HG02938 (cell line): ENCODE measurements around the gene PLCD1.
"Not testable (repeated sequence)": the region's sequence is repeated elsewhere in the genome, so short reads cannot be mapped to it uniquely, and the experiment has no call there.

ENCODE experiments used
- ATAC-seq: cut with Tn5 transposase; IDR thresholded peaks from one replicate; pipeline ENCODE4 v1.9.1; 2021; ENCODE audit warnings: mild to moderate bottlenecking, moderate library complexity; ENCODE audit not compliant: unreplicated experiment

PLCD1 gene

DNA sequence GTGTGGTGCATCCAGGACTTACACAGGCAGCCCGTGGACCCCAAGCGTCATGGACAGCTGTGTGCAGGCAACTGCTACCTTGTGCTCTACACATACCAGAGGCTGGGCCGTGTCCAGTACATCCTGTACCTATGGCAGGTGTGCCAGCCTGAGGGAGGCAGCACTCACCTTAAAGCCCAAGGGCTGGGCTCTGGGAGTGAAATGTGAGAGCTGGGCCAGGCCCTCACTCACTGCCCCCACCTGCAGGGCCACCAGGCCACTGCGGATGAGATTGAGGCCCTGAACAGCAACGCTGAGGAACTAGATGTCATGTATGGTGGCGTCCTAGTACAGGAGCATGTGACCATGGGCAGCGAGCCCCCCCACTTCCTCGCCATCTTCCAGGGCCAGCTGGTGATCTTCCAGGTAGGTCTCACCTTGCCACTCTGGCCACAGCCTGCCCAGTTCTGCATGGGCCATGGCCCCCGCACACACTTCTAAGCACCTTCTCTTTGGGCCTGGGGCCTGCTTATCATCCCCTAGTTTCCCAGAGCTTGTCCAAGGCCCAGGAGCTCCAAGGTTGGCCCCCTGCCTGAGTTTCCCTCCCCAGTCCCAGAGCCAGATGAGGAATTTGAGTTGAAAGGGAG lies 27.9 kb downstream of the PLCD1 start:
- no peak for ATAC-seq

DNA sequence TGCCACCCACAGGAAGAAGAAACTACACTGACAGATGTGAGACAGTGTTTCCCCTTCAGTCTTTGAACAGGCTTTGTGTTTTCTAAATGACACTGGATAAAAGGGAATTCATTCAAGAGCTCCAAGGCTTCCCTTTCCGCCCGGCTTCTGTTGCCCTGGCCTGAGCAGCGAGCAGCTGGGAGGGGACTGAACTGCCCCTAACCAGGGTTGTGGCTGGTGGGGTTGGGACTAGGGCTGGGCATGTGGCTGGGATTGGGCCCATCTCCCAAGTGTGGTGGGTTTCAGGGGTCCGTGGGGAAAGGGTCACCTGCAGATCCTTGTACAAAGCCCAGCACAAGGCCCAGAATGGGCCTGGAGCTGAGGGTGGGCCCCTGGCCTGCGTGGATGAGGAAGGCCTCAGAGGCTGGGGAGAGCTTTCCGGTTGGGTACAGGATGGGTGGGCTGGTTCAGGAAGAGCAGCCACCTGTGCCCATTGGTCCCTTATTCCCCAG lies 28.4 kb downstream of the PLCD1 start:
- no peak for ATAC-seq

DNA sequence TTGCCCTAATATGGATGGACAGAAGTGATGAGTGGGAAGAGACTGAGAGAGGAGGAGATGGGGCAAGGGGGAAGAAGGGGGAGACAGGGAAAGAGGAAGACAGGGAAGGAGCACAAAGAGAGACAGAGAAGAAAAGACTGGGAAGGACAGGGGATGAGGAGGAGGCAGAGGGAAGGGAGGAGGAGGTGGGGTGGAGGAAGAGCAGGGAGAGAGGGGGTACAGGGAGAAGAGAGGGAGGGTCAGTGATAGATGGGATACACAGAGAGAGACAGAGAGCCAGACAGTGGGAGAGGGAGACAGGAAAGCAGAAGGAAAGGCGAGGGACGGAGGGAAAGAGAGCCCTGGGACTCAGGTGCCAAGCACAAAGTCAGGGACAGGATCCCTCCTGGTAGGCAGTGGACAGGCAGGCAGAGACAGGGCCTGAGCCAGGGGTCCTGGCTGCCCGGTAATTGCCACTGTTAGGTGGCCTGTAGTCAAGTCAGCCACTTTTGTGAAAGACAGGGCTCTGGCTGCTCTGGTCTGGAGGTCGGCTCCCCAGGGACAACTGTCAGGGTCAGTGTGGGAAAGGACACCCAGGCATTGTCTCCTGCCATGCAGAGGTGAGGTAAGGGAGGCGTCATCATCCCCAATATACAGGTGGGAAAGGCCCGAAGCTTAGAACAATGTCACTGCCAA lies 29.1 kb downstream of the PLCD1 start:
- no peak for ATAC-seq

DNA sequence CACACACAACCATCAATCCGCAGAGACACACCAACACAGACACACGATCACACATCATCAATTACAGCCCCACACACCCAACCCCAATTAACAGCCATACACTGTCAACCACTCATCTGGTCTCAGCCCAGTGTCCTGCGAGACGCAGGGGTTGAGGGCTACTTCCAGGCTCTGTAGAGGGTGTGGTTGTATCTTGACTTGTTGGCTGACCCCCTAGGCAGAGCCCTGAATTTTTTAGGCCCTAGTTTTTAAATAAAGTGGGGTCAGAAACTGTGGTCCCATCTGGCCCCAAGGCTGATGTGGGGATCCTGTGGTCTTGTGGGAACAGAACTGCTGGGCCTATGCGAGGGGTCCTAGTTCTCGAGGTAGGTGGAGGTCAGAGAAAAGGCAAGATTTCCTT lies 29.6 kb downstream of the PLCD1 start:
- no peak for ATAC-seq

DNA sequence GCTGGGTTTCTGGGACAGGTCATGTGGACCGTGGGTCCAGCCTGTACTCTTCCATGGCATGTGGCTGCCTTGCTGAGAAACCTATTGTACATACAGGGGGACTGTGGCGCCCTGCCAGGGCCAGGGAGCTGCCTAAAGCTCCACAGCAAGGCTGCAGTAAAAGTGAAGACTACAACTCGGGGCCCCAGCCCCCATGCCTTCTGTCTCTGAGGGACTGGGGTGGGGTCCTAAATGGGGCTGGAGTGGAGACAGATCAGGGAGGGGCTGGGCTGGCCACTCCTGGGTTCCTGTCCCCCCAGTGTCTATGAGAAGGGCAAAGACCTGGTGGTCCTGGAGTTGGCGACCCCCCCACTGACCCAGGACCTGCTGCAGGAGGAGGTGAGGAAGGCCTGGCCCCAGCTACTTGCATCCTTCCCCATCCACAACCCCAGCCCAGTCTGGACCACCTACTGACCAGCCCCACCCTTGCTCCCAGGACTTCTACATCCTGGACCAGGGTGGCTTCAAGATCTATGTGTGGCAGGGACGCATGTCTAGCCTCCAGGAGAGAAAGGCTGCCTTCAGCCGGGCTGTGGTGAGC lies 31.6 kb downstream of the PLCD1 start:
- no peak for ATAC-seq

DNA sequence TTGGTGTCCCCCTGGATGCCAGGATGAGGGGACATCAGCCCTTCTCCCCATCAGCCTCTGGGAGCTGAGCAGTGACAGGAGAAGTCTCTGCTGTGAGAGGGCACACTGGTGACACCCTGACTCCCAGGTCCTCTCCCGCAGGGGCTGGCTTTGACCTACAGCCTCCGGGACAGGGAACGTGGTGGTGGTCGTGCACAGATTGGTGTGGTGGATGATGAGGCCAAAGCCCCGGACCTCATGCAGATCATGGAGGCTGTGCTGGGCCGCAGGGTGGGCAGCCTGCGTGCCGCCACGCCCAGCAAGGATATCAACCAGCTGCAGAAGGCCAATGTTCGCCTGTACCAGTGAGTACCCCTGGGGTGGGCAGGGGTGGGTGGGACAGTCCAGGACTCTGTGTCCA lies 32.1 kb downstream of the PLCD1 start:
- no peak for ATAC-seq

DNA sequence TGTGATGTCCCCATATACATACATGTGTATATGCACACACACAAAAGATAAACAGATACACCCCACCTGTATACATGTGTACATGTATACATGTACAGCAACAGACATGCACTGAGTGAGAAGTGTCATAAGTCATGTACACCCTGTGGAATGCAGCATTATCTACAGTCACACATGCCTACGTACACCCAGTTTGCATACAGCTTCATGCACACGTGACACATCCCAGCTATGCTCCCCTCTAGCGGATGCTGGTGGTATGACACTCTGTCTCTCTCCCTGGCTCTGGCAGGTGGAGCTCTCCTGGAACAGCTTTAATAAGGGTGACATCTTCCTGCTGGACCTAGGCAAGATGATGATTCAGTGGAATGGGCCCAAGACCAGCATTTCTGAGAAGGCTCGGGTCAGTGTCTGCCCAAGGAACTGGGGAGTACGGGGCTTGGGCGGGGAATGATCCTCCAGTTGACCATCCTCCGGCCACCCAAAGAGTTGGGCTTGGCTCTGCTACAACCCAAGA lies 32.6 kb downstream of the PLCD1 start:
- ATAC-seq: peak; percentile 65

DNA sequence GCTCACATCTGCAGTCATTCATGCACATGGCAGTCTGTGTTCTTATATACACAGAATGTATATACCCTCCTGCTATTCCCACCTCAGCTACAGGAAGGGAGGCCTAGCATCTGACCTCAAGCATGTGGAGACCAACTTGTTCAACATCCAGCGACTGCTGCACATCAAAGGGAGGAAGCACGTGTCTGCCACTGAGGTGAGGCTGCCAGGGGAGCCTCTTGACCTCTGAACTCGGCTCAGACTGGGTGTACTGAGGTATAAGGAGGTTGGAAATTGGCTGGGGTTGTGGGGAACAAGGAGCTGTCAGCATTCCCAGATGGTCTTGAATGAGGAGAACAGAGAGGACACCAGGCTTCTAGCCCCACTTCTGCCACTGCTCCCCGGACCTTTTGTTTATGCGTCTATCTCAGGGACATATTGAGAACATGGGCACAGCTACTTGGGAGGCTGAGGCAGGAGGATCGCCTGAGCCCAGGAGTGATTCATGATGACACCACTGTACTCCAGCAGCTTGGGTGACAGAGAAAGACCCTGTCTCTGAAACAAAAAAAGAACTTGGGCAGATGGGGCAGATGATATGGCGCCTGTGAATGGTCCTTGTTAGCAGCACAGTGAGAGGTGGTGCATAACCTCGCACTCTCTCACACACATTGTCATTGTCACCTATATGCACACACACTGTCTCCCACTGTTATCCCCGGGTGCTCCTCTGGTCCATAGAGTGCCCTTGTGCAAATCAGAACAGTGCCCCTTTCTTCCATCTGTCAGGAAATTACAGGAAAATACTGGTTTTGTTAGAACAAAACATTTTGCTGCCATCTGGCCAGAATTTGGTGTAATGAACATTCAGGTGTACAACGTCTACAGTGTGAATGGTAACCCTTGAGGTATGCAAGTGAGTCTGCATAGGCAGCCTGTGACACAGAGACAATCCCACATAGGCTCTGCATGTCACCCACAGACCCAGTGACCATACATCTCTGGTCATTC lies 33.5 kb downstream of the PLCD1 start:
- no peak for ATAC-seq

DNA sequence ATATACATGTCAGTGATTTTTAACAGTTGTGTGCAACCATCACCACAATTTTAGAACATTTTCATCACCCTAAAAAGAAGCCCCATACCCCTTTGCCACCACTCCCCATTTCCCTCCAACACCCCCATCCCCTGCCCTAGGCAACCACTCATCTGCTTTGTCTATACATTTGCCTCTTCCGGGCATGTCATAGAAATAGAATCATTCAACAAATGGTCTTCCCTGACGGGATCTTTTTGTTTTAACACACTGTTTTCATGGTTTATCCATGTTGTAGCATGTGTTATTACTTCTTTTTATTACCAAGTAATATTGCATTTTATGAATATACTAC lies 34.8 kb downstream of the PLCD1 start:
- no peak for ATAC-seq

DNA sequence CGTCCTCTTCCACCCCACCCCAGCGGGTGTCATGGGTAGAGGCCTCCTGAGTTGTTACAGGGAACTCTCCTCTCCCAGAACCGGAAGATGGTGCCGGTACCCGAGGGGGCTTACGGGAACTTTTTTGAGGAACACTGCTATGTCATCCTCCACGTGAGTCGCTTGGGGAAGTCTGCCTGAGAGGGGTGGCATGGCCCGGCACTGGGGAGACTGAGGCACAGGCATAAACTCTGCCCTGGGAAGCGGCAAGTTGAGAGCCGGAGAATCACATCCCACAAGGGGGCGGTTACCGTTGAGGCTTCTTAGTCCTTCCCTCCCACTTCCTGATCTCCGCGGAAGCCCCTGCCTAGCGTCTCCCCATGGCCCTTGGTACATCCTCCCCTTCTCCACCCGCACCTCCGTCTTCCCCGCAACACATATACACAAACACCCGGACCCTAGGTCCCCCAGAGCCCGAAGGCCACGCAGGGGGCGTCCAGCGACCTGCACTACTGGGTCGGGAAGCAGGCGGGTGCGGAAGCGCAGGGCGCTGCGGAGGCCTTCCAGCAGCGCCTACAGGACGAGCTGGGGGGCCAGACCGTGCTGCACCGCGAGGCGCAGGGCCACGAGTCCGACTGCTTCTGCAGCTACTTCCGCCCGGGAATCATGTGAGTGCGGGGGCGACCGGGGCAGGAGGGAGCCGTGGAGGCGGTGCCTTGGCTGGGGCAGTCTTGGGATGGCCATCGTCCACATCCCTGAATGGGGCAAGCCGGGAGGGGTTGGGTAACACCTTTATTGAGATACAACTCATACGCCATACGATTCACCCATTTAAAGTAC lies 35.4 kb downstream of the PLCD1 start:
- peak; percentile 45 for ATAC-seq

DNA sequence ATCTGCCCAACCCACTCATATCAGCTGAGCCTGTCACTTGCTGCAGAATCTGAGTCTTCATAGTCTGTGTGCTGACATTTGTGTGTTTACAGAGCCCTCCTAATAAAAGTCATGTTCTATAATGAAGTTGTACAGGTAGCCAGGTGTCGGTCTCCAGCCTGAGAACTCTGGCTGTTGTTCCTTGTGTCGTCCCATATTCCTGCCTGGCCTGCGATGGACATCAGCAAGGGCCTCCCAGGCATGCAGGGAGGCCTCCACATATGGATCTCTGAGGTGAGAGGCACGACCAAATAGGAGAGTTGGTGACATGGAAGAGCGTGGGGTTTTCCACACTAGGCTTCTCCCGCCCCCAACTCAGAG lies 36.0 kb downstream of the PLCD1 start:
- no peak for ATAC-seq

DNA sequence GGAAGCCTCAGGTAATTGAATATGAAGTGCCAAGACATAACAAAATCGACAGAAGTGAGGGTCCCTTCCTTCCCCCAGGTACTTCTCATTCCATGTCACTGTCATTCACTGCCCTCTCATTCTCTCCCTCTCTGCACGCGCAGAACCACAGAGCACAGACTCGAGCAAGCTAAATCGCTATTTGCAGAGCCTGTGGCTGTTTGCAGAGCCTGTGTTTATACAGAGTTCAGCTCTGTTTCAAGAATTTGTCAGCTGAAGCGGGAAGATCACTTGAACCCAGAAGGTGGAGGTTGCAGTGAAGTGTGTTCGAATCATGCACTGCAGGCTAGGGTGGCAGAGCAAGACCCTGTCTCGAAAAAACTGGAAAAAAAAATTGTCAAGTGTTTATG lies 36.4 kb downstream of the PLCD1 start:
- ATAC-seq: no peak

DNA sequence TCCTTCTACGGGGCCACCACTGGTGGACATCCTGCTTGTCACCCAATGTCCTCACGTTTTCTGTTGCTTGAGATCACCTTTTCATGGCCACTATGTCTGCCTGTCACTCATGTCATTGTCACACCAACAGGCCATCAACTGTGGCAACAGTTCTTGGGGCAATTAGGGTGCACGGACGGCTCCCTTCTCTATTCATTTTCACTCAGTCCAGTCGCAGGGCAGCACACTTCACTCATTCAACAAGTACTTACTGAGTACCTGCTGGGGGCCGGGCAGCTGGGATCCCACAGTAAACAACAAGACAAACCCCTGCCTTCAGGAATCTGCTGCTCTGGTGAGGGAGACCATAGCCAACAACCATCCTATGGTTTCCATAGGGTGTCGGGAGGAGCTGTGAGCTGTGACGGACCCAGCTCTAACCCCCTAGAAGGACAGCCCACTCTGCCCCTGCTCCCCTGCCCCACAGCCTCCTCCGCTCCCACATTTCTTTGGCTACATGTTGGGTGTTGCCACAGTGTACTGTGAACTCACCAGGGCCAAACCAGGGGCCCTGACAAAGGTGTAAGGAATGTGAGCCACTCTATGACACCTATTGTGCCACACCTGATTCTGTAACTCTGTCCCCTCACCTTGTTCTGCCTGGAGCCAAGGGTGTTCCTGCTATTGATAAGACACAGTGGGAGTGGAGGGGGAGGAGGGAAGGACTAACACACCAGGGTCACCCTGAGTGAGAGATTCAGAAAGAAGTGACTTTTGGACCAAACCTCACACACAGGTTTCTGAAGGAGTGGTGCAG lies 37.0 kb downstream of the PLCD1 start:
- ATAC-seq: no peak

DNA sequence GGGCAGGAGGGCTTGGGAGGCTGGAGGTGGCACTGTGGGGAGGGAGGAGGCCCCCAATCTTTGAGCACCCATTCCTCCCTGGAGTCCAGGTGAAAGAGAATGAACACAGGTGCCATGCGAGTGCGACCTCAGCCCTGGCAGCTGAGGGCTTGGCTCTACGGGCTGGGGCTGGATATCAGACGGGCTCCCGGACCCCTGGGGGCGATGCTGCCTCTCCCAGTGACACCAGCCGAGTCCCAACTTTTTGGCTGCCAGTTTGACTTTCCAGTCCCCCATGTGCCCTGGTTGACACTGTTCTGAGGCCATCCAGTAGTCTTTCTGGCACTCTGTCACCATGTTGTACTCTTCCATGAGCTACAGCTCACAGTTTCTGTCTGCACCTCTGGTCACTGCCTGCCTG lies 37.6 kb downstream of the PLCD1 start:
- no peak for ATAC-seq

DNA sequence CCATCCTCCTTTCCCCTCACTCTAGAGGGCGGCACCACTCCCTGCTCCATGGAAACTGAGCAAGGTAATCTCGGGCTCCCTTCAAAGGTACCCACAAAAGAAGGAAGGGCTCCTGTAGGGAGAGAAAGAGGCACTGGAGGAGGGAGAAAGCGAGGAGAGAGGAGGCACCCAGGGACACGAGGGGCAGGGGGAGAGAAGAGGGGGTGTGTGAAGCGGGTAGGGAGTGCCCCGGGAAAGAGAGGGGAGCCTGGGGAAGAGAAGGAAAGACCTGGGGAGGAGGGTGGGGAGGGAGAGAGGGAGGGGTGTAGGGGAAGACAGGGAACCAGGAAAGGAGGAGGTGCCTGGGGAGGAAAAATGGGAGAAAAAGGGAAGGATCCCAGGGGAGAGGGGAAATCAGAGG lies 38.3 kb downstream of the PLCD1 start:
- no peak for ATAC-seq

DNA sequence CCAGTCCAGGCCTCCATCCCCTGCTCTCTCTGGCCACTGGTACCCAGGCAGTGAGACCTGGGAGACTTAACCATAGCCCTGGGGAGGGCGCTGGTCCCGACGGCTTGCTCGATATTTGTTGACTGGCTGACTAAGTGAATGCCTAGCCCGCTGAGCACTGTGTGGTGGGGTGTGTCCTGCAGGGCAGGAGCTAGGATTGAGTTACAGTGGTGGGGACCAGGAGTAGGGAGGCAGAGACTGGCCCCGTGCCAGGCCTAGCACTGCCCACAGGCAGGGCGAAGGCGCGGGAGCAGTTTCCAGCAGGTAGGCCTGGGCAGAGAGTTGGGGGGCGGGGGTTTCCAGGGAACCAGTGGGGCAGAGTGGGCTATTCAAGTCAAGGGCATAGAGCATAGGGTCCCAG lies 38.9 kb downstream of the PLCD1 start, which contains the start of gene VILL:
Gene VILL, plus strand, starts transcription at position 260 of the 400 bp plus-strand sequence. CDS start 2,887 bp downstream, outside the sequence.
- no peak for ATAC-seq

DNA sequence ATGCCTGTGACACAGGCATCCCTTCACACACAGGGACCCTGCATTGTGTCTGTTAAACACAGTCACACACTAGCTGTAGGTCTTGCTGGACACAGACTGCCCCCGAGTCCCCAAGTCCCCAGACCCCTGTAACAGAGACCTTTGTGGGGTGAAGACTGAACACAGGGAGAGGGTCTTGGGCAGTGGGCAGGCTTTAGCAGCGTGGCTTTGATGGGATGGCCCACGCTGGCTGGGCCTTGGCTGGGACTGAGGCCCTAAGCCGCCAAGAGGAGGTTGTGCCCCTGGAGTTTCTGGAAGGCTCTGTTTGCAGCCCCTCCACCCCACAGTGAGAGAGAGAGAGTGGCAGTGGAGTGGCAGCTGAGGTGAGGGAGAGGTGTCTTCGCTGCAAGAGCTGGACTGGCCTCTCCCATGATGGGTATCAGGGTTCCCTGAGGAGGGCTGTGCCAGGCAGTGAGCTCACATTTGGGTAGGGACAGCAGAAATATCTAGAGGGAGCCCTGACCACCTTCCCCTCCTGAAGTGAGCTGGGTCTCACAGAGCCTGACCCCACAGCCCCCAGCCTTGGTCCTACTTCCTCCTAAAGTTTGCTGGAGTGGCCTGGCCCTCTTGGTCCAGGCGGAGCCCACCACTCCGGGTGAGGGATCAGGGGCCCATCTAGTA lies 39.5 kb downstream of the PLCD1 start:
- no peak for ATAC-seq

DNA sequence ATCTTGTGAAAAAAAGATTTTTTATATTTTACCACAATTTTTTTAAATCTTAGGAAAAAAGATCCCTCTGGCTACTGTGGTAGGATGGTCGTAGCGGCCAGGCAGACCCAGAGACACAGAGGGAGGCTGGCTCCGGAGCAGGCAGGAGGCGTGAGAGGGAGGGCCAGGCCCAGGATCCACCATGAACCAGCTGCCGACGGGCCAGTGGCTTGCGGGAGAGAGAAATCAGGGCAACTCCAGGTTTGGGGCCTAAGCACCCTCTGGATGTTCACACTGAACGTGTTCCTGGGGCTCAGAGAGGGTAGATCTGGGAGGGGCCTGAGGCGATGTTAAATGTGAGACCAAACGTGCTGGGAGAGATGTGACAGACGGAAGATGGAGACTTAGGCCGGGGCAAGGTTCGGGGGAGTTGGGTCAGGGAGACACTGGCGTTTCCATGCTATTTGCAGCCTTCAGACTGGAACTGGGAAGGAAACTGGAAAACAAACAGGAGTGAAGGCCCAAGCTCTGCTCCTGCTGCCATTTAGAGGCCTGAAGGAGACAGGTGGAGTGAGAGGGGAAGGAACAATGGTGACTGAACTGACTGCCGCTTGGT lies 40.4 kb downstream of the PLCD1 start:
- no peak for ATAC-seq

DNA sequence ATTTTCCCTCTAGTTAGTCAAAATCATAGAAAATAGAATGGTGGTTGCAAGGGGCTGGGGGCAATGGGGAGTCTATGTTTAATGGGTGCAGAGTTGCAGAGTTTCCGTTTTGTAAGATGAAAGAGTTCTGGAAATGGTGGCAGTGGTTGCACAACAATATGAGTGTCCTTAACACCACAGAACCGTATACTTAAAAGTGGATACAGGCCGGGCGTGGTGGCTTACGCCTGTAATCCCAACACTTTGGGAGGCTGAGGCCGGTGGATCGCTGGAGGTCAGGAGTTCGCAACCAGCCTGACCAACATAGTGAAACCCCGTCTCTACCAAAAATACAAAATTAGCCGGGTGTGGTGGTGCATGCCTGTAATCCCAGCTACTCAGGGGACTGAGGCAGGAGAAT lies 41.1 kb downstream of the PLCD1 start:
- not testable (repeated sequence) for ATAC-seq
